CD1c-positive myeloid dendritic cell (primary cell): ENCODE measurements around the gene TBC1D10B.
"Not testable (repeated sequence)": the region's sequence is repeated elsewhere in the genome, so short reads cannot be mapped to it uniquely, and the experiment has no call there.

Source experiments
- DNase-seq: peaks from one replicate; pipeline ENCODE4 v3.0.0-alpha.2; 2016; ENCODE audit errors: extremely low spot score

TBC1D10B gene

DNA sequence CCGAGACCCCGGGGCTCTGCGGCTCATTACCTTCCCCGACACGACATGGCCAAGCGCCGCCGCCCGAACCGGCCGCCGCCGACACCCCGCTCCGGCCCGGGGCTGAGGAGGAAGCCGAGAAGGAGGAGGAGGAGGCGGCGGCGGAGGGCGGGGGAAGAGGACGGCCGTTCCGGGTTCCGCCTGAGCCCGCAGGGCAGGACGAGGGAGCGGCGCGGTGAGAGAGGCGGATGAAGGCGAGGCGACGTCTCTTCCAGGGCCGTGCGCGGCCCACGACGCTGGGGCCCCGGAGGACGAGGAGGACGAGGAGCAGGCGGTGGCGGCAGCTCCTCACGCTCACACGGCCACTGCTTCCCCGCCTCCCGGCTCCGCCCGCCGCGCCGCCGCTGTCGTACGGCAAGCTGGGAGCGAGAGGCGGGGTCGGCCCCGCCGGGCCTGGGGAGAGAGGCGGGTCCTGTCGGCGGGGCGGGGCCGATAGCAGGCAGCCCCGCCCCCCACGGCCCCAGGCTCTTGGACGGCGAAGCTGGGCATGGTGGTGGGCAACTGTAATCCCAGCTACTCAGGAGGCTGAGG, 35.2 kb downstream of the TBC1D10B start:
- peak; percentile 81 for DNase-seq

GRCh38 chr16:30334473-30334989, 35.8 kb downstream of the TBC1D10B start:
- peak; percentile 83 for DNase-seq

- not testable (repeated sequence) for DNase-seq
These were observed 46.1 kb downstream of the TBC1D10B start for GRCh38 chr16:30324220-30324619.

GRCh38 chr16:30318647-30319046, 51.6 kb downstream of the TBC1D10B start:
- not testable (repeated sequence) for DNase-seq

DNA sequence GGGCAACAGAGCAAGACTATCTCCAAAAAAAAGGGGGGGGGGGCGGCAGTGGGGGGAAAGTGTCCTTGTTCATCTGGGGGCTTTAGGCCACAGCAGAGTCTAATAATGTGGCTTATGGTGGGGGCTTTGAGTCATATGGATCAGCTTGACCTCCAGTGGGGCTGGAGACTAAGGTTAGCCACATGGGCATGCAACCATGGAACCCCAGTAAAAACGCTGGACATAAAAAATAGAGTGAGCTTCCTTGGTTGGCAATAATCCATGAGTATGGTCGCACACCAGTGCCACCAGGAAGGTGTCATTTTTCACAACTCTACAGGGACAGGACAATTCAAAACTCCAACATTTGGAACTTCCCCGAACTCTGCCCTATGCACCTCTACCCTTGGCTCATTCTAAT, 59.4 kb downstream of the TBC1D10B start:
- DNase-seq = not testable (repeated sequence)

DNA sequence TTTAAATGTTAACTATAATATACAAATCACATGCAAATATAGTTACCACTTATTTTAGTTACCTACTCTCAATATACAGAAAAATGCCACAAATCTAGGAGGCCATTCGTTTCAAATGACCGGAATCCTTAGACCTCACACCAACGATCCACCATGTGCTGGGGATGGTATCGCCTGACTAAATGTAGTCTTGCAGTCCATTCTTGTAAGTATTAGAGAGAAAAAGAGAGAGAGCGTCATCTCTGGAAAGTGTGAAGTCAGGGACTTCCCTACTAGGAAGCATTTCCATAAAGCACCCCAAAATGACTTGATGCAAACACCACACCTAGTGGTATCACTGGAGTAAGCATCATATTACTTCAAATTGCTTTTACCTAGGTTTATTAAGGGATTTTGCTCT, 61.0 kb downstream of the TBC1D10B start:
- not testable (repeated sequence) for DNase-seq
